Adrenal gland (tissue), 12 donors: ENCODE data around the gene RUVBL1. TPM values are rescaled to one million over a fixed set of nuclear protein-coding genes. Genes with fewer than 3 reads are reported as not detected.

ENCODE experiments used
- DNase-seq, 7 donors: peaks; one replicate each; pipeline ENCODE4 v3.0.0-alpha.2; 2019 to 2020
- H3K27ac ChIP-seq, 5 donors: fragments of 200-600 bp; sonication (generic) in 4 of 5; 1 replicate in 3 of 5; 2 replicates in 2 of 5; pipeline versions ENCODE4 v1.5.1 to v1.8.0; 2016 to 2020; ENCODE audit warnings: mild to moderate bottlenecking in 1 of 5
- H3K27me3 ChIP-seq: fragments of 200-600 bp; 2 replicates; pipeline ENCODE4 v1.8.0; 2021
- H3K36me3 ChIP-seq, 2 donors: fragments of 200-600 bp; replicated peaks in 1 of 2; 1 replicate in 1 of 2; 2 replicates in 1 of 2; pipeline versions ENCODE4 v1.5.1 to v1.8.0; 2018 to 2022
- H3K4me1 ChIP-seq, 2 donors: fragments of 200-600 bp; replicated peaks in 1 of 2; 1 replicate in 1 of 2; 2 replicates in 1 of 2; pipeline versions ENCODE4 v1.5.1 to v1.8.0; 2018 to 2021
- H3K4me3 ChIP-seq, 4 donors: fragments of 200-600 bp; sonication (generic) in 3 of 4; one replicate each; pipeline ENCODE4 v1.5.1; 2016 to 2018
- H3K9me3 ChIP-seq, 3 donors: fragments of 200-600 bp; sonication (generic) in 1 of 3; replicated peaks in 1 of 3; 1 replicate in 2 of 3; 2 replicates in 1 of 3; pipeline versions ENCODE4 v1.5.1 to v1.8.0; 2016 to 2021
- CTCF ChIP-seq, 6 experiments: fragments of 450-650 bp in 4 of 6; fragments of 200-600 bp in 2 of 6; sonication (generic) in 1 of 6; IDR thresholded peaks; 1 replicate in 5 of 6; 2 replicates in 1 of 6; pipeline versions ENCODE4 v1.5.1 to v1.8.0; 2016 to 2021; ENCODE audit warnings: antibody characterized with exemption in 6 of 6, mild to moderate bottlenecking in 2 of 6, moderate library complexity in 1 of 6
- POLR2A ChIP-seq, 2 donors: fragments of 450-650 bp; IDR thresholded peaks; one replicate each; pipeline ENCODE4 v1.6.1; 2017; ENCODE audit warnings: antibody characterized with exemption in 2 of 2, mild to moderate bottlenecking in 2 of 2, moderate library complexity in 1 of 2
- WGBS, 4 donors: extraction: QIAGEN DNeasy Blood & Tissue Kit in 2 of 4; methylation state at CpG; one replicate each; pipeline versions ENCODE4 v1.1.5 to v1.1.7; 2013 to 2017; 5-methylcytosine and 5-hydroxymethylcytosine counted together
- intact Hi-C, 2 donors: fragments of 100-400 bp; cut with DNase I; formaldehyde crosslinking; loops; one replicate each; pipeline versions ENCODE4 v1.14.1 to v1.15.0; 2022 to 2023
- polyA plus RNA-seq, 3 donors: library from polyadenylated mRNA; stranded (reverse); fragments of 200-250 nt in 2 of 3; fragments of 350-450 nt in 1 of 3; fragmentation: Illumina TruSeq in 1 of 3; extraction: RNeasy Lipid Tissue Mini Kit (QIAGEN cat#74804) in 1 of 3; gene quantifications; one replicate each; pipeline ENCODE4 v1.2.3, GENCODE V29; 2013 to 2014
- total RNA-seq, 9 donors: library from RNA; depleted of rRNA in 4 of 9; stranded (reverse); fragments of >200 nt in 4 of 9; fragments of 120-200 nt in 1 of 9; fragmentation: NEBNext Ultra II Directional in 1 of 9; extraction: Animal tissue kit (Norgen Biotek cat#: 25700) in 1 of 9; gene quantifications; one replicate each; pipeline versions ENCODE4 v1.1.0 to v1.2.4, GENCODE V29; 2013 to 2023
- donor health status: healthy with polysubstance abuse.
- donor health status: Bipolar disorder and iron deficiency.
- donor health status: DM: yes; HTN: yes; CAD: no.
- donor health status: DM: no; HTN: no; CAD: no.
- donor health status: DM: no; HTN: no; CAD: no.
- donor health status: DM: yes; HTN: yes; CAD: no.

The RUVBL1 gene
- total and polyA plus RNA-seq, 12 donors = 7.9 to 57.3 (median 25.4) TPM

GRCh38 chr3:128100161-128100560 lies 23.5 kb downstream of the RUVBL1 start:
- no peak for TF ChIP-seq CTCF (IDR thresholded peaks at IDR 0.05)
- no peak for TF ChIP-seq POLR2A (IDR thresholded peaks at IDR 0.05)
- 81 to 86% (median 85%) methylated on average over 3 of the region's 3 CpGs for WGBS, 4 donors
- intact Hi-C loops = no loop called here
- H3K4me1 ChIP-seq = no peaks in the 10 kb centered on the region
- H3K4me3 ChIP-seq = no peak overlapping the region
- H3K27me3 ChIP-seq = no peaks in the 10 kb centered on the region
- peaks cover 0 to 57% of the 10 kb centered on the region in 2 donors for H3K36me3 ChIP-seq
- no peak overlapping the region for H3K27ac ChIP-seq
- DNase-seq = no peak
- H3K9me3 ChIP-seq = no peaks in the 10 kb centered on the region

GRCh38 chr3:128098234-128098633 lies 25.4 kb downstream of the RUVBL1 start:
- Histone ChIP-seq H3K4me1 (no peaks in the 10 kb centered on the region), H3K36me3 (peaks cover 0 to 54% of the 10 kb centered on the region in 2 donors), H3K27me3 (no peaks in the 10 kb centered on the region), H3K9me3 (no peaks in the 10 kb centered on the region), H3K27ac (no peak overlapping the region), H3K4me3 (no peak overlapping the region)
- intact Hi-C loops = loop anchor here (5.0 to 10.0 kb wide), 2 partner anchors 34 to 507 kb away; no protein-coding TSS in a partner anchor
- TF ChIP-seq POLR2A (IDR thresholded peaks at IDR 0.05) (no peak), CTCF (IDR thresholded peaks at IDR 0.05) (no peak)
- DNase-seq = no peak
- WGBS, 4 donors = 87 to 94% (median 92%) methylated on average over 6 of the region's 6 CpGs

- Histone ChIP-seq H3K9me3 (no peaks in the 10 kb centered on the region), H3K27ac (no peak overlapping the region), H3K27me3 (no peaks in the 10 kb centered on the region), H3K4me1 (no peaks in the 10 kb centered on the region), H3K36me3 (peaks cover 0 to 42% of the 10 kb centered on the region in 2 donors), H3K4me3 (no peak overlapping the region)
- WGBS, 4 donors = 58 to 80% (median 70%) methylated on average over 4 to 6 of the region's 6 CpGs
- no peak for TF ChIP-seq POLR2A (IDR thresholded peaks at IDR 0.05)
- TF ChIP-seq CTCF (IDR thresholded peaks at IDR 0.05) = peak; percentile 78 to 93 (median 84)
- intact Hi-C loops = loop anchor here (5.0 to 10.0 kb wide), 2 partner anchors 37 to 510 kb away; no protein-coding TSS in a partner anchor
- peak; percentile 83 to 94 (median 88) for DNase-seq
These were observed 28.3 kb downstream of the RUVBL1 start for GRCh38 chr3:128095222-128095703.

GRCh38 chr3:128094295-128095151 lies 29.1 kb downstream of the RUVBL1 start:
- Histone ChIP-seq H3K4me3 (no peak overlapping the region), H3K4me1 (no peaks in the 10 kb centered on the region), H3K9me3 (no peaks in the 10 kb centered on the region), H3K36me3 (peaks cover 0 to 34% of the 10 kb centered on the region in 2 donors), H3K27me3 (no peaks in the 10 kb centered on the region), H3K27ac (no peak overlapping the region)
- WGBS, 4 donors = 78 to 82% (median 80%) methylated on average over 10 to 13 of the region's 13 CpGs
- DNase-seq = no peak
- intact Hi-C loops = loop anchor here (5.0 to 10.0 kb wide), 2 partner anchors 38 to 510 kb away; no protein-coding TSS in a partner anchor
- TF ChIP-seq POLR2A (IDR thresholded peaks at IDR 0.05) (no peak), CTCF (IDR thresholded peaks at IDR 0.05) (no peak)
